ENCODE measurements around the gene ADTRP. TPM values are rescaled to one million over a fixed set of nuclear protein-coding genes. Genes with fewer than 3 reads are reported as not detected.

Gene ADTRP
- total and polyA plus RNA-seq, 2 experiments from 2014 or later, result 1.3 to 2.6 TPM

GRCh38 chr6:11763460-11764249 is 14.9 kb downstream of the ADTRP start:
- DNase-seq, result no peak
- Histone ChIP-seq H3K4me1 (ENCODE audit: insufficient read depth) (peaks cover 43% of the 10 kb centered on the region), H3K9ac (no peak overlapping the region), H3K36me3 (ENCODE audit: low read depth) (no peaks in the 10 kb centered on the region), H3K27ac (no peak overlapping the region), H3K4me2 (ENCODE audit: unreplicated experiment) (no peak overlapping the region), H3K79me2 (ENCODE audit: insufficient read depth) (no peaks in the 10 kb centered on the region), H2AFZ (no peak overlapping the region), H3F3A (ENCODE audit: insufficient read depth) (peaks cover 27% of the 10 kb centered on the region), H3K27me3 (replicated peaks; ENCODE audit: insufficient read depth) (no peaks in the 10 kb centered on the region), H3K4me3 (no peak overlapping the region), H3K9me2 (ENCODE audit: insufficient read depth) (no peaks in the 10 kb centered on the region), H4K20me1 (ENCODE audit: insufficient read depth) (no peaks in the 10 kb centered on the region), H3K9me3 (ENCODE audit: low read depth) (no peaks in the 10 kb centered on the region)
- in situ Hi-C loops (cut with MboI), result no loop called here
- TF ChIP-seq EZH2 (IDR thresholded peaks at IDR 0.05; ENCODE audit: insufficient read depth, poor library complexity, severe bottlenecking) (no peak), EZH2phosphoT487 (IDR thresholded peaks at IDR 0.05; ENCODE audit: insufficient read depth, low read depth) (no peak)
- 70 to 80% methylated on average over 4 of the region's 4 CpGs for WGBS, 2 experiments (ENCODE audit: low coverage in 1 of 2, low lambda C conversion rate in 2 of 2, missing lambda C conversion rate in 2 of 2)

- Histone ChIP-seq H4K20me1 (ENCODE audit: insufficient read depth) (no peaks in the 10 kb centered on the region), H3K27ac (no peak overlapping the region), H3K4me2 (ENCODE audit: unreplicated experiment) (no peak overlapping the region), H3K4me1 (ENCODE audit: insufficient read depth) (peaks cover 43% of the 10 kb centered on the region), H3K79me2 (ENCODE audit: insufficient read depth) (no peaks in the 10 kb centered on the region), H3K9ac (no peak overlapping the region), H3K36me3 (ENCODE audit: low read depth) (no peaks in the 10 kb centered on the region), H3K27me3 (replicated peaks; ENCODE audit: insufficient read depth) (no peaks in the 10 kb centered on the region), H3K9me2 (ENCODE audit: insufficient read depth) (no peaks in the 10 kb centered on the region), H3K9me3 (ENCODE audit: low read depth) (no peaks in the 10 kb centered on the region), H3F3A (ENCODE audit: insufficient read depth) (peaks cover 27% of the 10 kb centered on the region), H3K4me3 (no peak overlapping the region), H2AFZ (no peak overlapping the region)
- 57 to 61% methylated on average over 4 of the region's 4 CpGs for WGBS, 2 experiments (ENCODE audit: low coverage in 1 of 2, low lambda C conversion rate in 2 of 2, missing lambda C conversion rate in 2 of 2)
- in situ Hi-C loops (cut with MboI), result no loop called here
- peak; percentile 37 for DNase-seq
- TF ChIP-seq EZH2phosphoT487 (IDR thresholded peaks at IDR 0.05; ENCODE audit: insufficient read depth, low read depth) (no peak), EZH2 (IDR thresholded peaks at IDR 0.05; ENCODE audit: insufficient read depth, poor library complexity, severe bottlenecking) (no peak)
Measured at GRCh38 chr6:11762794-11763459, 15.7 kb downstream of the ADTRP start.

GRCh38 chr6:11761744-11762620 is 16.6 kb downstream of the ADTRP start:
- WGBS, 2 experiments (ENCODE audit: low coverage in 1 of 2, low lambda C conversion rate in 2 of 2, missing lambda C conversion rate in 2 of 2), result 93 to 96% methylated on average over 4 of the region's 4 CpGs
- Histone ChIP-seq H3K4me1 (ENCODE audit: insufficient read depth) (peaks cover 36% of the 10 kb centered on the region), H4K20me1 (ENCODE audit: insufficient read depth) (no peaks in the 10 kb centered on the region), H3K4me2 (ENCODE audit: unreplicated experiment) (no peak overlapping the region), H3K9ac (no peak overlapping the region), H2AFZ (0 out of 2 replicates have a peak overlapping the region, but pooled peaks have one; percentile 12), H3K79me2 (ENCODE audit: insufficient read depth) (no peaks in the 10 kb centered on the region), H3K36me3 (ENCODE audit: low read depth) (no peaks in the 10 kb centered on the region), H3K27ac (peak overlapping the region; percentile 22; the same call in 1 of the 2 replicates), H3F3A (ENCODE audit: insufficient read depth) (peaks cover 17% of the 10 kb centered on the region), H3K4me3 (no peak overlapping the region), H3K9me3 (ENCODE audit: low read depth) (no peaks in the 10 kb centered on the region), H3K9me2 (ENCODE audit: insufficient read depth) (no peaks in the 10 kb centered on the region), H3K27me3 (replicated peaks; ENCODE audit: insufficient read depth) (no peaks in the 10 kb centered on the region)
- TF ChIP-seq EZH2 (IDR thresholded peaks at IDR 0.05; ENCODE audit: insufficient read depth, poor library complexity, severe bottlenecking) (no peak), EZH2phosphoT487 (IDR thresholded peaks at IDR 0.05; ENCODE audit: insufficient read depth, low read depth) (no peak)
- DNase-seq, result peak; percentile 32
- in situ Hi-C loops (cut with MboI), result no loop called here

- no peaks in the 10 kb centered on the region for H3K9me2 ChIP-seq (ENCODE audit: insufficient read depth)
- no peaks in the 10 kb centered on the region for H3K27me3 ChIP-seq (replicated peaks; ENCODE audit: insufficient read depth)
- DNase-seq, result no peak
- no peaks in the 10 kb centered on the region for H4K20me1 ChIP-seq (ENCODE audit: insufficient read depth)
- in situ Hi-C loops (cut with MboI), result no loop called here
- H3K4me2 ChIP-seq (ENCODE audit: unreplicated experiment), result no peak overlapping the region
- WGBS, 2 experiments (ENCODE audit: low coverage in 1 of 2, low lambda C conversion rate in 2 of 2, missing lambda C conversion rate in 2 of 2), result 84 to 88% methylated on average over 6 of the region's 6 CpGs
- H3K27ac ChIP-seq, result no peak overlapping the region
- H3F3A ChIP-seq (ENCODE audit: insufficient read depth), result peaks cover 11% of the 10 kb centered on the region
- no peak overlapping the region for H3K9ac ChIP-seq
- TF ChIP-seq EZH2 (IDR thresholded peaks at IDR 0.05; ENCODE audit: insufficient read depth, poor library complexity, severe bottlenecking), result no peak
- TF ChIP-seq EZH2phosphoT487 (IDR thresholded peaks at IDR 0.05; ENCODE audit: insufficient read depth, low read depth), result no peak
- no peaks in the 10 kb centered on the region for H3K79me2 ChIP-seq (ENCODE audit: insufficient read depth)
- H3K9me3 ChIP-seq (ENCODE audit: low read depth), result no peaks in the 10 kb centered on the region
- no peak overlapping the region for H3K4me3 ChIP-seq
- no peaks in the 10 kb centered on the region for H3K36me3 ChIP-seq (ENCODE audit: low read depth)
- H3K4me1 ChIP-seq (ENCODE audit: insufficient read depth), result peaks cover 28% of the 10 kb centered on the region
- H2AFZ ChIP-seq, result no peak overlapping the region
Measured at GRCh38 chr6:11760015-11760473, 18.6 kb downstream of the ADTRP start.
